GM19025 (cell line): Measurements from ENCODE around the gene ADAM12.

Experiments
- ATAC-seq: cut with Tn5 transposase; IDR thresholded peaks from one replicate; pipeline ENCODE4 v1.9.1; 2021; ENCODE audit warnings: mild to moderate bottlenecking, low read depth, moderate library complexity; ENCODE audit not compliant: unreplicated experiment

The ADAM12 gene

GRCh38 chr10:126324826-126325225 is 63.5 kb downstream of the ADAM12 start:
- no peak for ATAC-seq

GRCh38 chr10:126321440-126321839 is 66.8 kb downstream of the ADAM12 start:
- no peak for ATAC-seq

GRCh38 chr10:126317751-126318150 is 70.5 kb downstream of the ADAM12 start:
- ATAC-seq, result no peak

GRCh38 chr10:126315494-126316177 is 72.6 kb downstream of the ADAM12 start:
- no peak for ATAC-seq

- no peak for ATAC-seq
Observed at GRCh38 chr10:126314863-126315493, 73.3 kb downstream of the ADAM12 start.

GRCh38 chr10:126312167-126312566 is 76.1 kb downstream of the ADAM12 start:
- ATAC-seq, result no peak

GRCh38 chr10:126309228-126309883 is 78.9 kb downstream of the ADAM12 start:
- ATAC-seq, result no peak

- no peak for ATAC-seq
Observed at GRCh38 chr10:126302826-126303665, 85.2 kb downstream of the ADAM12 start.

GRCh38 chr10:126302476-126302756 is 85.9 kb downstream of the ADAM12 start:
- ATAC-seq, result no peak

- no peak for ATAC-seq
Observed at GRCh38 chr10:126301701-126302475, 86.4 kb downstream of the ADAM12 start.

- ATAC-seq, result no peak
Observed at GRCh38 chr10:126294451-126294850, 93.8 kb downstream of the ADAM12 start.

GRCh38 chr10:126290232-126290631 is 98.0 kb downstream of the ADAM12 start:
- no peak for ATAC-seq

GRCh38 chr10:126288547-126289493 is 99.5 kb downstream of the ADAM12 start:
- no peak for ATAC-seq

GRCh38 chr10:126286256-126286780 is 102.0 kb downstream of the ADAM12 start:
- no peak for ATAC-seq

GRCh38 chr10:126283307-126283706 is 105.0 kb downstream of the ADAM12 start:
- no peak for ATAC-seq

- no peak for ATAC-seq
Observed at GRCh38 chr10:126278851-126279250, 109.4 kb downstream of the ADAM12 start.

GRCh38 chr10:126277181-126277580 is 111.1 kb downstream of the ADAM12 start:
- no peak for ATAC-seq

- ATAC-seq, result no peak
Observed at GRCh38 chr10:126272526-126272925, 115.8 kb downstream of the ADAM12 start.

- no peak for ATAC-seq
Observed at GRCh38 chr10:126270111-126270510, 118.2 kb downstream of the ADAM12 start.
